Esophagus squamous epithelium (tissue), 4 donors: ENCODE measurements around the gene EHMT1.

Source experiments
- POLR2A ChIP-seq, 4 donors: fragments of 450-650 bp; IDR thresholded peaks; one replicate each; pipeline ENCODE4 v1.6.1; 2017; ENCODE audit warnings: antibody characterized with exemption in 4 of 4, mild to moderate bottlenecking in 4 of 4, moderate library complexity in 3 of 4
- TF ChIP-seq, protein P1 (sequence below), 6 experiments: fragments of 450-650 bp in 4 of 6; fragments of 200-600 bp in 2 of 6; sonication (generic) in 2 of 6; IDR thresholded peaks; one replicate each; pipeline ENCODE4 v1.5.1; 2016 to 2019; ENCODE audit warnings: antibody characterized with exemption in 6 of 6, mild to moderate bottlenecking in 4 of 6, moderate library complexity in 4 of 6

DNA sequence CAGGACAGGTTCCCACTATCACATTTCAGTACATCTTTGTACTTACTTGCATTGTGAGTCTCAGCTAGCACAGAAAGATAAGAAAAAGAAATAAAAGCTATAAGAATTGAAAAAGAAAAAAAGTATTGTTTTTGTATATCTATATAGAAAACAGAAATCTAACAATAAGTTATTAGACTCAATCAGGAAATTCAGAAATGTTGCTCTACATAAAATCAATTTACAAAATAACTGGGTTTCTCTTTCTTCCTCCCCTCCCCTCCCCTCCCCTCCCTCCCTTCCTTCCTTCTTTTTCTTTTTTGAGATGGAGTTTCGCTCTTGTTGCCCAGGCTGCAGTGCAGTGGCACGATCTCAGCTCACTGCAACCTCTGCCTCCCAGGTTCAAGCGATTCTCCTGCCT lies 251.6 kb downstream of the EHMT1 start:
- TF ChIP-seq, protein P1, sequence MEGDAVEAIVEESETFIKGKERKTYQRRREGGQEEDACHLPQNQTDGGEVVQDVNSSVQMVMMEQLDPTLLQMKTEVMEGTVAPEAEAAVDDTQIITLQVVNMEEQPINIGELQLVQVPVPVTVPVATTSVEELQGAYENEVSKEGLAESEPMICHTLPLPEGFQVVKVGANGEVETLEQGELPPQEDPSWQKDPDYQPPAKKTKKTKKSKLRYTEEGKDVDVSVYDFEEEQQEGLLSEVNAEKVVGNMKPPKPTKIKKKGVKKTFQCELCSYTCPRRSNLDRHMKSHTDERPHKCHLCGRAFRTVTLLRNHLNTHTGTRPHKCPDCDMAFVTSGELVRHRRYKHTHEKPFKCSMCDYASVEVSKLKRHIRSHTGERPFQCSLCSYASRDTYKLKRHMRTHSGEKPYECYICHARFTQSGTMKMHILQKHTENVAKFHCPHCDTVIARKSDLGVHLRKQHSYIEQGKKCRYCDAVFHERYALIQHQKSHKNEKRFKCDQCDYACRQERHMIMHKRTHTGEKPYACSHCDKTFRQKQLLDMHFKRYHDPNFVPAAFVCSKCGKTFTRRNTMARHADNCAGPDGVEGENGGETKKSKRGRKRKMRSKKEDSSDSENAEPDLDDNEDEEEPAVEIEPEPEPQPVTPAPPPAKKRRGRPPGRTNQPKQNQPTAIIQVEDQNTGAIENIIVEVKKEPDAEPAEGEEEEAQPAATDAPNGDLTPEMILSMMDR (IDR thresholded peaks at IDR 0.05) = no peak
- TF ChIP-seq POLR2A (IDR thresholded peaks at IDR 0.05) = no peak
